Myometrial cell (primary cell): ENCODE data around the gene OIP5. TPM values are rescaled to one million over a fixed set of nuclear protein-coding genes. Genes with fewer than 3 reads are reported as not detected.

Experiments used
- total RNA-seq: library from RNA; depleted of rRNA; stranded (reverse); fragments of >200 nt; gene quantifications from 2 replicates; pipeline ENCODE4 v1.2.3, GENCODE V29; 2015

Gene OIP5
- 15.2 and 23.1 TPM in 2 replicates for total RNA-seq

DNA sequence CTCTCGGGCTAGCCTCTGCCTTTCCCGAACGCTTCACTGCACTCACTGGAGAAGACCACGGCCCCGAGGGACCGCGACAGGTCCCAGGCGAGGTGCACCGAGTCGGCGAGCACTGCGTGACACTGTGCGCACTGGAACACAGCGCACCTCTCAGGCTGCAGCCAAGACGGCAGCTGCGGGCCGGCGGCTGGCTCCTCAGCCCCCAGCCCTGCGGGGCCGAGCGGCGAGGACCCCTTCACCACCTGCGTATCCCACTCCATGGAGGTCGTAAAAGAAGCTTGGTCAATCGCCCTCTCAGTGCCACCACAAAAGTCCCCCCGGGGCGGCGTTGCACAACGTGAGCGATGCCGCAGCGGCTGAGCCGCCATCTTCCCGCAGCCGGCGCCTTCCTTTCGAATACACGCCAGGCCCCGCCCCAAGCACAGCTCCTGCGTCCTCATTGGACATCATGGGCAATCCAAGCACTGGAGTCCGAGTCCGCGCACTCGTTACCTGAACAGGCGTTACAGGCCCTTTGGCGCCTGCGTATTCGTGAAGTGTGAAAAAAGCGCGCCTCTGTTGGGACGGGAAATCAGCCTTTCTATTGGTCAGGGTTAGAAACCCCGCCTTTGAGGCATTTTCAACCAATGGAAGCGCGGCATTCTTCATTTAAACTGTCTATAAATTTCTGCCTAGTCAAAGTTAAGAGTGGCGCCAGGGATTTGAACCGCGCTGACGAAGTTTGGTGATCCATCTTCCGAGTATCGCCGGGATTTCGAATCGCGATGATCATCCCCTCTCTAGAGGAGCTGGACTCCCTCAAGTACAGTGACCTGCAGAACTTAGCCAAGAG is at the start of gene OIP5, which contains the start of gene NUSAP1:
OIP5 (minus strand) TSS at position 398 of the 832 bp plus-strand sequence; CDS start at position 368, 30 bp downstream.
NUSAP1 (plus strand) TSS at position 688 of the 832 bp plus-strand sequence; CDS start at position 765, 77 bp downstream.

Other genes starting within 250 kb of the OIP5 start
- 12.7 and 18.3 TPM in 2 replicates for gene INO80, start 216.3 kb downstream of the OIP5 start, total RNA-seq
- not detected in 2 replicates for gene EXD1, start 101.8 kb downstream of the OIP5 start, total RNA-seq
- 145 and 162 TPM in 2 replicates for gene CHP1, start 101.3 kb downstream of the OIP5 start, total RNA-seq
- gene NUSAP1, start 290 bp upstream of the OIP5 start, total RNA-seq = 60.8 and 86.1 TPM in 2 replicates
- 36.3 and 40.4 TPM in 2 replicates for gene NDUFAF1, start 69.9 kb upstream of the OIP5 start, total RNA-seq
- gene RTF1, start 84.5 kb upstream of the OIP5 start, total RNA-seq = 13.5 and 14.4 TPM in 2 replicates
- gene ITPKA, start 161.3 kb upstream of the OIP5 start, total RNA-seq = 37.2 and 50.7 TPM in 2 replicates
- gene LTK, start 181.2 kb upstream of the OIP5 start, total RNA-seq = 0.29 and 1.2 TPM in 2 replicates
- gene RPAP1, start 211.7 kb upstream of the OIP5 start, total RNA-seq = 21.6 and 29.1 TPM in 2 replicates
- gene TYRO3, start 226.6 kb upstream of the OIP5 start, total RNA-seq = 12.6 and 12.7 TPM in 2 replicates